Measurements from ENCODE around the gene OR5H2.

- TF ChIP-seq BACH2 (CRISPR knock-in tag; IDR thresholded peaks at IDR 0.05; ENCODE audit: borderline replicate concordance) (no peak), CSDC2 (CRISPR knock-in tag; IDR thresholded peaks at IDR 0.05) (no peak), POU6F1 (CRISPR knock-in tag; IDR thresholded peaks at IDR 0.05; ENCODE audit: borderline replicate concordance, low read depth) (no peak), GLIS3 (CRISPR knock-in tag; IDR thresholded peaks at IDR 0.05) (no peak), ARNTL (CRISPR knock-in tag; IDR thresholded peaks at IDR 0.05; ENCODE audit: borderline replicate concordance, low read depth) (no peak), ISL1 (CRISPR knock-in tag; IDR thresholded peaks at IDR 0.05) (no peak), ZNF8 (CRISPR knock-in tag; IDR thresholded peaks at IDR 0.05) (no peak), TSHZ2 (CRISPR knock-in tag; IDR thresholded peaks at IDR 0.05) (no peak), ESRRG (CRISPR knock-in tag; IDR thresholded peaks at IDR 0.05) (no peak), TCF4 (CRISPR knock-in tag; IDR thresholded peaks at IDR 0.05; ENCODE audit: borderline replicate concordance) (no peak), OSR1 (CRISPR knock-in tag; IDR thresholded peaks at IDR 0.05) (no peak), ZNF565 (CRISPR knock-in tag; conservative IDR thresholded peaks at IDR 0.05; ENCODE audit: low read depth) (no peak), PPARA (CRISPR knock-in tag; IDR thresholded peaks at IDR 0.05; ENCODE audit: borderline replicate concordance) (no peak), PATZ1 (CRISPR knock-in tag; IDR thresholded peaks at IDR 0.05; ENCODE audit: borderline replicate concordance) (no peak)
Measured at GRCh38 chr3:98269846-98270245, 12.5 kb upstream of the OR5H2 start.

Data from SK-N-SH treated with all-trans-retinoic acid at 6 μM for 48 hours (cell line).